Heart left ventricle (tissue), 16 donors: Measurements from ENCODE around the gene SMIM28. TPM values are rescaled to one million over a fixed set of nuclear protein-coding genes. Genes with fewer than 3 reads are reported as not detected.

ENCODE experiments used
- ATAC-seq, 4 donors: fragments of 200-7000 bp; cut with Tn5 transposase; one replicate each; pipeline ENCODE4 v1.9.1; 2020 to 2022; ENCODE audit warnings: moderate library complexity in 4 of 4, mild to moderate bottlenecking in 3 of 4, moderate number of reproducible peaks in 1 of 4
- DNase-seq, 5 donors: peaks; one replicate each; pipeline ENCODE4 v3.0.0-alpha.2; 2020
- H3K27ac ChIP-seq, 12 donors: fragments of 200-600 bp; sonication (generic) in 4 of 12; one replicate each; pipeline versions ENCODE4 v1.5.0 to v1.8.0; 2016 to 2022; ENCODE audit warnings: mild to moderate bottlenecking in 2 of 12
- H3K27me3 ChIP-seq, 9 donors: fragments of 200-600 bp; sonication (generic) in 2 of 9; one replicate each; pipeline versions ENCODE4 v1.5.1 to v1.8.0; 2016 to 2022; ENCODE audit warnings: mild to moderate bottlenecking in 3 of 9
- H3K36me3 ChIP-seq, 9 donors: fragments of 200-600 bp; sonication (generic) in 2 of 9; one replicate each; pipeline versions ENCODE4 v1.5.0 to v1.8.0; 2018 to 2022; ENCODE audit warnings: mild to moderate bottlenecking in 2 of 9
- H3K4me1 ChIP-seq, 12 donors: fragments of 200-600 bp; sonication (generic) in 4 of 12; one replicate each; pipeline versions ENCODE4 v1.5.0 to v1.8.0; 2016 to 2022; ENCODE audit warnings: mild to moderate bottlenecking in 3 of 12
- H3K4me3 ChIP-seq, 12 donors: fragments of 200-600 bp; sonication (generic) in 4 of 12; one replicate each; pipeline versions ENCODE4 v1.5.0 to v1.8.0; 2017 to 2022; ENCODE audit warnings: mild to moderate bottlenecking in 9 of 12, moderate library complexity in 4 of 12
- H3K9me3 ChIP-seq, 12 donors: fragments of 200-600 bp; sonication (generic) in 4 of 12; one replicate each; pipeline versions ENCODE4 v1.5.0 to v1.8.0; 2016 to 2022; ENCODE audit warnings: mild to moderate bottlenecking in 1 of 12
- POLR2A ChIP-seq, 2 donors: fragments of 450-650 bp; IDR thresholded peaks; one replicate each; pipeline ENCODE4 v1.6.1; 2017; ENCODE audit warnings: antibody characterized with exemption in 2 of 2, mild to moderate bottlenecking in 2 of 2, moderate library complexity in 2 of 2
- WGBS, 4 donors: extraction: QIAGEN DNeasy Blood & Tissue Kit in 2 of 4; methylation state at CpG; one replicate each; pipeline versions ENCODE4 v1.1.5 to v1.1.7; 2013 to 2018; 5-methylcytosine and 5-hydroxymethylcytosine counted together
- intact Hi-C, 10 donors: fragments of 100-400 bp; cut with DNase I; formaldehyde crosslinking; loops; one replicate each; pipeline versions ENCODE4 v1.11.1 to v1.14.2; 2022
- polyA plus RNA-seq, 2 donors: library from polyadenylated mRNA; stranded (reverse); fragments of 200-250 nt; gene quantifications; one replicate each; pipeline ENCODE4 v1.2.3, GENCODE V29; 2013
- total RNA-seq, 9 donors: library from RNA; depleted of rRNA in 2 of 9; stranded (reverse); fragments of >200 nt in 2 of 9; fragmentation: NEBNext Ultra II Directional in 3 of 9; extraction: Animal tissue kit (Norgen Biotek cat#: 25700) in 3 of 9; gene quantifications; one replicate each; pipeline versions ENCODE4 v1.1.0 to v1.2.4, GENCODE V29; 2016 to 2023
- TF ChIP-seq, protein P1 (sequence below), 12 donors: fragments of 200-600 bp; sonication (generic) in 4 of 12; IDR thresholded peaks; one replicate each; pipeline versions ENCODE4 v1.5.0 to v1.8.0; 2018 to 2022; ENCODE audit warnings: antibody characterized with exemption in 12 of 12, mild to moderate bottlenecking in 5 of 12
- donor health status: ischemic (EF 13 %, LVEDD 7.1; RV severe dilation, severe dysfunction).
- donor health status: healthy with polysubstance abuse.
- donor health status: DM: no; HTN: yes; CAD: no.
- donor health status: DM: no; HTN: no; CAD: no.
- donor health status: ischemic (EF 25% LVEDD 6.9; RV normal size, moderate dysfunction).
- donor health status: ischemic (EF 25% LVEDD 5.7; RV mildly dilated, moderate dysfunction).
- donor health status: healthy.
- donor health status: DM: yes; HTN: yes; CAD: no.
- donor health status: ischemic (EF 35%, LVEDD 5.7; RV mildly dilated, moderate dysfunction).
- donor health status: nonischemic (EF 11% LVEDD 7.7; RV severe dilation, severe dysfunction).
- donor health status: DM: yes; HTN: yes; CAD: no.
- donor health status: PGD.
- donor health status: ischemic (EF 29% LVEDD 5.4; RV normal size, mild dysfunction).
- donor health status: nonischemic (EF 23%, LVEDD 6.1; RV moderate dilation, normal function).

The SMIM28 gene
- total and polyA plus RNA-seq, 11 donors = not detected

DNA sequence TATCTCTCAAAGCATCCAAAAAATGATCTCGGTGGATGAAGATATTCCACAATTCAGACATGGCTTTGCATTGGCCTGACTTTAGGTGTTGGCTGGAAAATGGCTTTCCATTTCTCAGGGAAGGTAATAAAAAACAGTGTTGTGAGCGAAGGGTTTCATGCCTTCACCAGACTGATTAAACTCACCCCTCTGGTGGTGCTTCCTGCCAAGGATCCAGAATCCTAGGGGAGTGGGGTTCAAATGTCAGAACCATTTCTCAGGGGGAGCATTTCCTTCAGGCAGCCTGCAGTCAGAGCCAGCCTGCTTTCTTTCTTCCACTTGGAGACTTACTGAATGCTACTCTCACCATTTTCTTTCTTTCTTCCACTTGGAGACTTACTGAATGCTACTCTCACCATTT lies 45.7 kb upstream of the SMIM28 start:
- Histone ChIP-seq H3K36me3 (peaks cover 0 to 2% (median 0%) of the 10 kb centered on the region in 9 donors), H3K9me3 (no peaks in the 10 kb centered on the region), H3K27ac (no peak overlapping the region), H3K27me3 (no peaks in the 10 kb centered on the region), H3K4me1 (no peaks in the 10 kb centered on the region), H3K4me3 (no peak overlapping the region)
- ATAC-seq (no peak), DNase-seq (no peak)
- intact Hi-C loops = no loop called here
- no peak for TF ChIP-seq POLR2A (IDR thresholded peaks at IDR 0.05)
- TF ChIP-seq, protein P1, sequence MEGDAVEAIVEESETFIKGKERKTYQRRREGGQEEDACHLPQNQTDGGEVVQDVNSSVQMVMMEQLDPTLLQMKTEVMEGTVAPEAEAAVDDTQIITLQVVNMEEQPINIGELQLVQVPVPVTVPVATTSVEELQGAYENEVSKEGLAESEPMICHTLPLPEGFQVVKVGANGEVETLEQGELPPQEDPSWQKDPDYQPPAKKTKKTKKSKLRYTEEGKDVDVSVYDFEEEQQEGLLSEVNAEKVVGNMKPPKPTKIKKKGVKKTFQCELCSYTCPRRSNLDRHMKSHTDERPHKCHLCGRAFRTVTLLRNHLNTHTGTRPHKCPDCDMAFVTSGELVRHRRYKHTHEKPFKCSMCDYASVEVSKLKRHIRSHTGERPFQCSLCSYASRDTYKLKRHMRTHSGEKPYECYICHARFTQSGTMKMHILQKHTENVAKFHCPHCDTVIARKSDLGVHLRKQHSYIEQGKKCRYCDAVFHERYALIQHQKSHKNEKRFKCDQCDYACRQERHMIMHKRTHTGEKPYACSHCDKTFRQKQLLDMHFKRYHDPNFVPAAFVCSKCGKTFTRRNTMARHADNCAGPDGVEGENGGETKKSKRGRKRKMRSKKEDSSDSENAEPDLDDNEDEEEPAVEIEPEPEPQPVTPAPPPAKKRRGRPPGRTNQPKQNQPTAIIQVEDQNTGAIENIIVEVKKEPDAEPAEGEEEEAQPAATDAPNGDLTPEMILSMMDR (IDR thresholded peaks at IDR 0.05) = no peak
- WGBS, 4 donors = 65 to 66% (median 66%) methylated on average over 2 of the region's 2 CpGs

DNA sequence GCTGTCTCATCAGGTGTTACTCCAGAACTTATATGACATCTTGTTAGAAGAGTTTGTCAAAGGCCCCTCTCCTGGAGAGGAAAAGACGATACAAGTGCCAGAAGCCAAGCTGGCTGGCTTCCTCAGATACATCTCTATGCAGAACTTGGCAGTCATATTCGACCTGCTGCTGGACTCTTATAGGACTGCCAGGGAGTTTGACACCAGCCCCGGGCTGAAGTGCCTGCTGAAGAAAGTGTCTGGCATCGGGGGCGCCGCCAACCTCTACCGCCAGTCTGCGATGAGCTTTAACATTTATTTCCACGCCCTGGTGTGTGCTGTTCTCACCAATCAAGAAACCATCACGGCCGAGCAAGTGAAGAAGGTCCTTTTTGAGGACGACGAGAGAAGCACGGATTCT lies 43.7 kb upstream of the SMIM28 start:
- Histone ChIP-seq H3K9me3 (no peaks in the 10 kb centered on the region), H3K4me1 (no peaks in the 10 kb centered on the region), H3K27ac (no peak overlapping the region), H3K36me3 (peaks cover 0 to 5% (median 0%) of the 10 kb centered on the region in 9 donors), H3K4me3 (no peak overlapping the region), H3K27me3 (no peaks in the 10 kb centered on the region)
- peak in 3 of 5 donors; percentile 34 to 66 (median 66) for DNase-seq
- WGBS, 4 donors = 63 to 67% (median 66%) methylated on average over 14 of the region's 14 CpGs
- ATAC-seq = peak; percentile 67 to 94 (median 85)
- TF ChIP-seq, protein P1 (IDR thresholded peaks at IDR 0.05) = no peak
- TF ChIP-seq POLR2A (IDR thresholded peaks at IDR 0.05) = no peak
- intact Hi-C loops = no loop called here

DNA sequence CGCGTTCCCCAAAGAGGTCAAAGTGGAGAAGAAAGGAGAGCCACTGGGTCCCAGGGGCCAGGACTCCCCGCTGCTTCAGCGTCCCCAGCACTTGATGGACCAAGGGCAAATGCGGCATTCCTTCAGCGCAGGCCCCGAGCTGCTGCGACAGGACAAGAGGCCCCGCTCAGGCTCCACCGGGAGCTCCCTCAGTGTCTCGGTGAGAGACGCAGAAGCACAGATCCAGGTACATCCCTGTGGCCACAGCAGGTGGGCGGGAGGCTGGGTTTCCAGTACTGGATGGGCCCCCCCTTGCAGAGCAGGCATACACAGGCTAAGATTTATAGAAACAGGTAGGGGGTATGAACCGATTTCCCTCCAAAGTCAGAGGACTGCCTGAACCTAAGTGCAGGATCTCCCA lies 42.7 kb upstream of the SMIM28 start:
- 95 to 97% (median 95%) methylated on average over 13 to 14 of the region's 14 CpGs for WGBS, 4 donors
- Histone ChIP-seq H3K9me3 (no peaks in the 10 kb centered on the region), H3K4me3 (no peak overlapping the region), H3K27me3 (no peaks in the 10 kb centered on the region), H3K36me3 (peaks cover 0 to 5% (median 0%) of the 10 kb centered on the region in 9 donors), H3K27ac (no peak overlapping the region), H3K4me1 (no peaks in the 10 kb centered on the region)
- no peak for TF ChIP-seq POLR2A (IDR thresholded peaks at IDR 0.05)
- TF ChIP-seq, protein P1 (IDR thresholded peaks at IDR 0.05) = no peak
- intact Hi-C loops = no loop called here
- DNase-seq = no peak
- ATAC-seq = no peak

DNA sequence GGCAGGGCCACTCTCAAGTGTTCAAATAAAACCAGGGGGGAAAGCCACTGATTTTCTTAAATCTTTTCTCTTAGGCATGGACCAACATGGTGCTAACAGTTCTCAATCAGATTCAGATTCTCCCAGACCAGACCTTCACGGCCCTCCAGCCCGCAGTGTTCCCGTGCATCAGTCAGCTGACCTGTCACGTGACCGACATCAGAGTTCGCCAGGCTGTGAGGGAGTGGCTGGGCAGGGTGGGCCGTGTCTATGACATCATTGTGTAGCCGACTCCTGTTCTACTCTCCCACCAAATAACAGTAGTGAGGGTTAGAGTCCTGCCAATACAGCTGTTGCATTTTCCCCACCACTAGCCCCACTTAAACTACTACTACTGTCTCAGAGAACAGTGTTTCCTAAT lies 41.5 kb upstream of the SMIM28 start:
- H3K27ac ChIP-seq = no peak overlapping the region
- ATAC-seq = no peak
- no peaks in the 10 kb centered on the region for H3K4me1 ChIP-seq
- intact Hi-C loops = no loop called here
- no peaks in the 10 kb centered on the region for H3K27me3 ChIP-seq
- 87 to 95% (median 91%) methylated on average over 8 of the region's 8 CpGs for whole genome bisulfite sequencing, 4 donors
- no peak overlapping the region for H3K4me3 ChIP-seq
- peaks cover 0 to 5% (median 0%) of the 10 kb centered on the region in 9 donors for H3K36me3 ChIP-seq
- no peaks in the 10 kb centered on the region for H3K9me3 ChIP-seq
- no peak for DNase-seq
- TF ChIP-seq, protein P1 (IDR thresholded peaks at IDR 0.05) = no peak
- TF ChIP-seq POLR2A (IDR thresholded peaks at IDR 0.05) = no peak
